Mesodermal cell (in vitro differentiated cells): ENCODE data around the gene CBX4.

ENCODE experiments used
- H3K27ac ChIP-seq: 2 replicates; pipeline ENCODE4 v1.7.0; 2013; ENCODE audit warnings: mild to moderate bottlenecking, low read depth, low read length, moderate library complexity; ENCODE audit not compliant: severe bottlenecking
- H3K36me3 ChIP-seq: 2 replicates; pipeline ENCODE4 v1.7.1; 2013; ENCODE audit warnings: mild to moderate bottlenecking, low read length, moderate library complexity; ENCODE audit not compliant: control insufficient read depth, insufficient read depth
- H3K4me1 ChIP-seq: one replicate; pipeline ENCODE4 v1.7.1; 2013; ENCODE audit warnings: mild to moderate bottlenecking, low read length; ENCODE audit not compliant: insufficient read depth, control insufficient read depth, poor library complexity, severe bottlenecking
- H3K4me3 ChIP-seq: 2 replicates; pipeline ENCODE4 v1.7.0; 2013; ENCODE audit warnings: low read length, control low read depth, mild to moderate bottlenecking; ENCODE audit not compliant: insufficient read depth, poor library complexity, severe bottlenecking; ENCODE audit errors: extremely low read depth
- H3K9me3 ChIP-seq: 2 replicates; pipeline ENCODE4 v1.7.1; 2013; ENCODE audit warnings: mild to moderate bottlenecking, low read length, moderate library complexity; ENCODE audit not compliant: control insufficient read depth
- WGBS, 2 experiments: methylation state at CpG; one replicate each; pipeline ENCODE4 v1.1.5; 2013; ENCODE audit warnings: missing lambda C conversion rate in 2 of 2; ENCODE audit not compliant: insufficient coverage in 2 of 2; 5-methylcytosine and 5-hydroxymethylcytosine counted together

CBX4 gene

GRCh38 chr17:79871131-79871530 lies 31.9 kb upstream of the CBX4 start:
- Histone ChIP-seq H3K4me3 (no peak overlapping the region), H3K4me1 (peaks cover 6% of the 10 kb centered on the region), H3K9me3 (no peaks in the 10 kb centered on the region), H3K36me3 (no peaks in the 10 kb centered on the region), H3K27ac (no peak overlapping the region)
- WGBS, 2 experiments: 95 to 97% methylated on average over 17 to 18 of the region's 18 CpGs

GRCh38 chr17:79870540-79870939 lies 31.3 kb upstream of the CBX4 start:
- WGBS, 2 experiments: 91 to 96% methylated on average over 12 to 14 of the region's 15 CpGs
- Histone ChIP-seq H3K4me1 (peaks cover 6% of the 10 kb centered on the region), H3K9me3 (no peaks in the 10 kb centered on the region), H3K27ac (no peak overlapping the region), H3K4me3 (no peak overlapping the region), H3K36me3 (no peaks in the 10 kb centered on the region)

GRCh38 chr17:79866791-79867518 lies 27.7 kb upstream of the CBX4 start:
- Histone ChIP-seq H3K4me1 (peaks cover 12% of the 10 kb centered on the region), H3K36me3 (no peaks in the 10 kb centered on the region), H3K9me3 (no peaks in the 10 kb centered on the region), H3K27ac (no peak overlapping the region), H3K4me3 (no peak overlapping the region)
- 89 to 90% methylated on average over 7 of the region's 11 CpGs for WGBS, 2 experiments

- H3K27ac ChIP-seq: no peak overlapping the region
- H3K9me3 ChIP-seq: no peaks in the 10 kb centered on the region
- H3K36me3 ChIP-seq: no peaks in the 10 kb centered on the region
- H3K4me1 ChIP-seq: peaks cover 14% of the 10 kb centered on the region
- 87 to 91% methylated on average over 11 to 15 of the region's 18 CpGs for WGBS, 2 experiments
- H3K4me3 ChIP-seq: no peak overlapping the region
Observed at GRCh38 chr17:79865351-79866210, 26.3 kb upstream of the CBX4 start.

- Histone ChIP-seq H3K4me1 (peaks cover 14% of the 10 kb centered on the region), H3K9me3 (no peaks in the 10 kb centered on the region), H3K27ac (no peak overlapping the region), H3K36me3 (no peaks in the 10 kb centered on the region), H3K4me3 (no peak overlapping the region)
- WGBS, 2 experiments: 87 to 88% methylated on average over 16 to 18 of the region's 20 CpGs
Observed at GRCh38 chr17:79864617-79865250, 25.5 kb upstream of the CBX4 start.

GRCh38 chr17:79864147-79864546 lies 24.9 kb upstream of the CBX4 start:
- Histone ChIP-seq H3K4me3 (no peak overlapping the region), H3K36me3 (no peaks in the 10 kb centered on the region), H3K9me3 (no peaks in the 10 kb centered on the region), H3K4me1 (peaks cover 10% of the 10 kb centered on the region), H3K27ac (no peak overlapping the region)
- 98 to 100% methylated on average over 1 to 6 of the region's 9 CpGs for WGBS, 2 experiments

- WGBS, 2 experiments: 89% methylated on average over 11 to 12 of the region's 13 CpGs
- Histone ChIP-seq H3K27ac (no peak overlapping the region), H3K4me3 (no peak overlapping the region), H3K4me1 (peaks cover 8% of the 10 kb centered on the region), H3K9me3 (no peaks in the 10 kb centered on the region), H3K36me3 (no peaks in the 10 kb centered on the region)
Observed at GRCh38 chr17:79862771-79863440, 23.7 kb upstream of the CBX4 start.

GRCh38 chr17:79862238-79862637 lies 23.0 kb upstream of the CBX4 start:
- H3K4me1 ChIP-seq: peaks cover 8% of the 10 kb centered on the region
- WGBS, 2 experiments: 72 to 75% methylated on average over 1 to 3 of the region's 5 CpGs
- no peaks in the 10 kb centered on the region for H3K9me3 ChIP-seq
- H3K4me3 ChIP-seq: no peak overlapping the region
- no peaks in the 10 kb centered on the region for H3K36me3 ChIP-seq
- H3K27ac ChIP-seq: no peak overlapping the region

- Histone ChIP-seq H3K36me3 (no peaks in the 10 kb centered on the region), H3K27ac (no peak overlapping the region), H3K4me1 (peaks cover 8% of the 10 kb centered on the region), H3K4me3 (no peak overlapping the region), H3K9me3 (no peaks in the 10 kb centered on the region)
- WGBS, 2 experiments: 81% methylated on average over 25 to 26 of the region's 26 CpGs
Observed at GRCh38 chr17:79861413-79862216, 22.4 kb upstream of the CBX4 start.
